DND-41 (cell line): Measurements from ENCODE around the gene UPF3B.
A peak's percentile ranks its signal among the peaks of the same experiment; 100 is the strongest.

Experiments
- ATAC-seq: fragments of 200-7000 bp; cut with Tn5 transposase; 3 replicates; pipeline ENCODE4 v1.9.1; 2021; ENCODE audit warnings: low read depth; ENCODE audit not compliant: insufficient read depth
- DNase-seq: peaks from one replicate; pipeline ENCODE4 v3.0.0-alpha.2; 2020
- H2AFZ ChIP-seq: 2 replicates; pipeline ENCODE4 v1.6.0; 2012; ENCODE audit warnings: low read depth, low read length
- H3K27ac ChIP-seq: 2 replicates; pipeline ENCODE4 v1.5.1; 2012; ENCODE audit warnings: low read length, inconsistent platforms
- H3K27me3 ChIP-seq: fragments of 200-600 bp; sonication (generic); 2 replicates; pipeline ENCODE4 v1.6.0; 2012; ENCODE audit warnings: low read length, mild to moderate bottlenecking, inconsistent platforms; ENCODE audit not compliant: insufficient read depth, poor library complexity
- H3K36me3 ChIP-seq: 2 replicates; pipeline ENCODE4 v1.5.1; 2012; ENCODE audit warnings: low read length, inconsistent platforms; ENCODE audit not compliant: insufficient read depth
- H3K4me1 ChIP-seq: 2 replicates; pipeline ENCODE4 v1.5.1; 2012; ENCODE audit warnings: mild to moderate bottlenecking, low read length; ENCODE audit not compliant: insufficient read depth
- H3K4me2 ChIP-seq: 2 replicates; pipeline ENCODE4 v1.6.0; 2012; ENCODE audit warnings: mild to moderate bottlenecking, moderate library complexity, low read length, inconsistent platforms; ENCODE audit not compliant: insufficient read depth
- H3K4me3 ChIP-seq, 2 experiments: fragments of 200-600 bp in 1 of 2; shearing (Covaris generic) in 1 of 2; 2 replicates each; pipeline ENCODE4 v1.5.1; 2012 to 2016; ENCODE audit warnings: inconsistent platforms in 2 of 2, low read length in 2 of 2, mild to moderate bottlenecking in 2 of 2, low read depth in 1 of 2, moderate library complexity in 1 of 2
- H3K79me2 ChIP-seq: 2 replicates; pipeline ENCODE4 v1.6.0; 2012; ENCODE audit warnings: low read length, inconsistent platforms; ENCODE audit not compliant: insufficient read depth
- H3K9ac ChIP-seq: 2 replicates; pipeline ENCODE4 v1.6.0; 2012; ENCODE audit warnings: low read depth, mild to moderate bottlenecking, inconsistent platforms, low read length, moderate library complexity
- H3K9me3 ChIP-seq: 2 replicates; pipeline ENCODE4 v1.5.1; 2012; ENCODE audit warnings: low read length, moderate library complexity, mild to moderate bottlenecking, inconsistent platforms; ENCODE audit not compliant: insufficient read depth, severe bottlenecking
- H4K20me1 ChIP-seq: 2 replicates; pipeline ENCODE4 v1.6.0; 2012; ENCODE audit warnings: low read length; ENCODE audit not compliant: insufficient read depth
- EZH2 ChIP-seq: IDR thresholded peaks from 3 replicates; pipeline ENCODE4 v1.6.1; 2012; ENCODE audit warnings: borderline replicate concordance, low read depth, mild to moderate bottlenecking, moderate library complexity, low read length, inconsistent platforms; ENCODE audit not compliant: severe bottlenecking
- TF ChIP-seq, protein P1 (sequence below): IDR thresholded peaks from 2 replicates; pipeline ENCODE4 v1.5.1; 2012; ENCODE audit warnings: borderline replicate concordance, low read length, moderate library complexity, mild to moderate bottlenecking; ENCODE audit not compliant: poor library complexity, severe bottlenecking; ENCODE audit errors: extremely low read depth

The UPF3B gene

GRCh38 chrX:119885554-119886428 is 33.0 kb upstream of the UPF3B start:
- DNase-seq (peak; percentile 9), ATAC-seq (peak; percentile 40; the same call in 1 of the 3 replicates)
- H2AFZ ChIP-seq = peak overlapping the region; percentile 51
- H3K4me1 ChIP-seq = 0 out of 2 replicates have a peak, but pooled peaks cover 8% of the 10 kb centered on the region
- H4K20me1 ChIP-seq = no peaks in the 10 kb centered on the region
- no peaks in the 10 kb centered on the region for H3K79me2 ChIP-seq
- no peak for TF ChIP-seq EZH2
- TF ChIP-seq, protein P1, sequence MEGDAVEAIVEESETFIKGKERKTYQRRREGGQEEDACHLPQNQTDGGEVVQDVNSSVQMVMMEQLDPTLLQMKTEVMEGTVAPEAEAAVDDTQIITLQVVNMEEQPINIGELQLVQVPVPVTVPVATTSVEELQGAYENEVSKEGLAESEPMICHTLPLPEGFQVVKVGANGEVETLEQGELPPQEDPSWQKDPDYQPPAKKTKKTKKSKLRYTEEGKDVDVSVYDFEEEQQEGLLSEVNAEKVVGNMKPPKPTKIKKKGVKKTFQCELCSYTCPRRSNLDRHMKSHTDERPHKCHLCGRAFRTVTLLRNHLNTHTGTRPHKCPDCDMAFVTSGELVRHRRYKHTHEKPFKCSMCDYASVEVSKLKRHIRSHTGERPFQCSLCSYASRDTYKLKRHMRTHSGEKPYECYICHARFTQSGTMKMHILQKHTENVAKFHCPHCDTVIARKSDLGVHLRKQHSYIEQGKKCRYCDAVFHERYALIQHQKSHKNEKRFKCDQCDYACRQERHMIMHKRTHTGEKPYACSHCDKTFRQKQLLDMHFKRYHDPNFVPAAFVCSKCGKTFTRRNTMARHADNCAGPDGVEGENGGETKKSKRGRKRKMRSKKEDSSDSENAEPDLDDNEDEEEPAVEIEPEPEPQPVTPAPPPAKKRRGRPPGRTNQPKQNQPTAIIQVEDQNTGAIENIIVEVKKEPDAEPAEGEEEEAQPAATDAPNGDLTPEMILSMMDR = no peak
- H3K27me3 ChIP-seq = no peaks in the 10 kb centered on the region
- H3K9me3 ChIP-seq = no peaks in the 10 kb centered on the region
- H3K36me3 ChIP-seq = no peaks in the 10 kb centered on the region
- H3K4me2 ChIP-seq = peak overlapping the region; percentile 33; the same call in 1 of the 2 replicates
- no peak overlapping the region for H3K9ac ChIP-seq
- H3K4me3 ChIP-seq = no peak overlapping the region
- H3K27ac ChIP-seq = no peak overlapping the region

DNA sequence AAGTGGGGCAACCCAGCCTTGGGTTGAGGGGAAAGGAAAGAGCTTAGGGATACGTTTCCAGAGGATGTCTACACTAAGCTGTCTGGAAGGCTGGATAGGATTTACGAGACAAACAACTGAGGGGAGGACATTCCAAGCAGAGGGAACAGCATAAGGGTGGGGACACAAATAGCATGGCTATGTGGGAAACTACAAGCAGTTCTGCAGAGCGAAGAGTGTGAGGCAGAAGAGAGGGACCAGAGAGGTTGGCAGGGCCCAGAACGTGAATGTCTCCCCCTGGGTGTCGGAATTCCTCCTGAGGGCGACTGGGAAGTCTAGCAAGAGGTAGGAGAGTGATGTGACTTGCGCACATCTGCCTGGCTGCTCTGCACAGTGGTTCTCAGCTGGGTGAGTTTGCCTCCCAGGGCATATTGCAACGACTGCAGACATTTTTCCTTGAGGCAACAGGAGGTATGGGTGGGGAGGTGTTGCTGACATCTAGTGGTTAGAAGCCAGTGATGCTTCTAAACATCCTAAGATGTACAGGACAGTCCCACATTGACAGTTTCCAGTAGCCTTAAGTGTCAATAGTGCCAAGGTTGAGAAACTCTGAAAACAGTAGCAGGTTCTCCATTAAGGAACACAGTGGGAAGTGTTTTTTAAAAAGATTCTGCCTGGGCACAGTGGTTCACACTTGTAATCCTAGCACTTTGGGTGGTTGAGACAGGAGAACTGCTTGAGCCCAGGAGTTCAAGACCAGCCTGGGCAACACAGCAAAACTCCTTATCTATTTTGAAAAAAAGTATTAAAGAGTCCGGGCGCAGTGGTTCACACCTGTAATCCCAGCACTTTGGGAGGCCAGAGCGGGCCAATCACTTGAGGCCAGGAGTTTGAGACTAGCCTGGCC is 28.0 kb upstream of the UPF3B start:
- peaks cover 16% of the 10 kb centered on the region; the same call in 1 of the 2 replicates for H3K36me3 ChIP-seq
- no peak overlapping the region for H3K9ac ChIP-seq
- no peaks in the 10 kb centered on the region for H3K27me3 ChIP-seq
- H3K4me3 ChIP-seq = no peak overlapping the region
- H3K27ac ChIP-seq = peak overlapping the region; percentile 32
- H3K4me1 ChIP-seq = 0 out of 2 replicates have a peak, but pooled peaks cover 6% of the 10 kb centered on the region
- H3K79me2 ChIP-seq = no peaks in the 10 kb centered on the region
- peak; percentile 96 for ATAC-seq
- H4K20me1 ChIP-seq = no peaks in the 10 kb centered on the region
- H3K4me2 ChIP-seq = no peak overlapping the region
- no peak overlapping the region for H2AFZ ChIP-seq
- H3K9me3 ChIP-seq = no peaks in the 10 kb centered on the region
- TF ChIP-seq EZH2 = no peak
- TF ChIP-seq, protein P1 = peak; percentile 77
- peak; percentile 48 for DNase-seq

DNA sequence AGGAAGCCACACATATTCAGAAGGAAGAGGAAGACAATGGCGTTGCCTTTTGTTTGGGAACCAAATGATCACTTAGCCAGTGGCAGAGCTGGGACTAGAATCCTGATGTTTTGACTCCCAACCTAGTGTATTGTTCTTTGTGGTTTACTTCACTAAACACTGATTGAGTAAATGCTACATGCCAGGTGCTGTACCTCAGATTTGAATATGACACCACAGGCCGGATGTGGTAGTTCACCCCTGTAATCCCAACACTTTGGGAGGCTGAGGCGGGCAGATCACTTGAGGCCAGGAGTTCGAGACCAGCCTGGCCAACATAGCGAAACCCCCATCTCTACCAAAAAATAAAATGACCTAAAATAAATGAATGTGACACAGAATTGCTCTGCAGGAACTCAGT is 27.3 kb upstream of the UPF3B start:
- no peak overlapping the region for H3K9ac ChIP-seq
- H3K27ac ChIP-seq = no peak overlapping the region
- DNase-seq = peak; percentile 20
- no peak overlapping the region for H2AFZ ChIP-seq
- no peaks in the 10 kb centered on the region for H3K9me3 ChIP-seq
- TF ChIP-seq, protein P1 = no peak
- TF ChIP-seq EZH2 = no peak
- no peaks in the 10 kb centered on the region for H4K20me1 ChIP-seq
- H3K4me1 ChIP-seq = 0 out of 2 replicates have a peak, but pooled peaks cover 3% of the 10 kb centered on the region
- no peak overlapping the region for H3K4me3 ChIP-seq
- peaks cover 20% of the 10 kb centered on the region; the same call in 1 of the 2 replicates for H3K36me3 ChIP-seq
- H3K4me2 ChIP-seq = no peak overlapping the region
- no peaks in the 10 kb centered on the region for H3K27me3 ChIP-seq
- peaks cover 1% of the 10 kb centered on the region for H3K79me2 ChIP-seq
- ATAC-seq = peak; percentile 32; the same call in 2 of the 3 replicates
